RWPE2 (cell line): ENCODE data around the gene SLC49A4.

Source experiments
- ATAC-seq: fragments of 200-7000 bp; cut with Tn5 transposase; 3 replicates; pipeline ENCODE4 v1.9.1; 2021; ENCODE audit warnings: low read depth
- DNase-seq: peaks from one replicate; pipeline ENCODE4 v3.0.0-alpha.2; 2020; ENCODE audit warnings: low spot score
- H3K27ac ChIP-seq: fragments of 450-650 bp; 2 replicates; pipeline ENCODE4 v1.5.1; 2017; ENCODE audit warnings: mild to moderate bottlenecking; ENCODE audit not compliant: poor library complexity, severe bottlenecking
- H3K27me3 ChIP-seq: fragments of 250-450 bp; sonication (Bioruptor Pico); 2 replicates; pipeline ENCODE4 v1.5.1; 2021; ENCODE audit warnings: mild to moderate bottlenecking, moderate library complexity; ENCODE audit not compliant: insufficient read depth, poor library complexity, severe bottlenecking
- H3K36me3 ChIP-seq: fragments of 250-450 bp; sonication (Bioruptor Pico); 2 replicates; pipeline ENCODE4 v1.5.1; 2020; ENCODE audit warnings: low read depth, mild to moderate bottlenecking, moderate library complexity
- H3K4me1 ChIP-seq: fragments of 250-450 bp; sonication (Bioruptor Pico); 2 replicates; pipeline ENCODE4 v1.5.1; 2021; ENCODE audit warnings: mild to moderate bottlenecking, moderate library complexity; ENCODE audit not compliant: insufficient read depth, poor library complexity, severe bottlenecking
- H3K4me3 ChIP-seq: fragments of 250-450 bp; sonication (Bioruptor Pico); 2 replicates; pipeline ENCODE4 v1.5.1; 2021; ENCODE audit warnings: mild to moderate bottlenecking, moderate library complexity; ENCODE audit not compliant: severe bottlenecking
- H3K9me3 ChIP-seq: fragments of 250-450 bp; sonication (Bioruptor Pico); 2 replicates; pipeline ENCODE4 v1.5.1; 2021; ENCODE audit warnings: mild to moderate bottlenecking, moderate library complexity; ENCODE audit not compliant: severe bottlenecking
- CTCF ChIP-seq: fragments of 450-650 bp; IDR thresholded peaks from one replicate; pipeline ENCODE4 v1.5.1; 2017; ENCODE audit warnings: mild to moderate bottlenecking, moderate library complexity; ENCODE audit not compliant: poor library complexity, severe bottlenecking

SLC49A4 gene

DNA sequence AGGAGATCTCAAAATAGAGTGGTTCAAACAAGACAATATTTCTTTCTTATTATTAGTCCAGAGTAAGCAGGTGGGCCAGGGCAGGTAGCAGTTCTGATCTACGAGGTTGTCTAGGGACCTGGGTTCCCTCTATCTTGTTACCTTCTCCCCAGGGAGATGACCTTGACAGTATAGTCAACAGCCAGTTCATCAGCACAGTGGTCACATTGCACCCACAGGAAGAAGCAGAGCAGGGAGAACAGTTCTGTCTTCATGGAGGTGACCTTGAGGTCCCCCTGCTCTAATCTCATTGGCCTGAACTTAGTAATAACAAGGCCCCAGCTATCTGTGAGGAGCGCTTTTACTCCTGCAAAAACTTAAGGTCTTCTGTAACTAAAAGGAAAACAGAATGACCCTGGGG lies 21.7 kb downstream of the SLC49A4 start:
- DNase-seq (no peak), ATAC-seq (no peak)
- Histone ChIP-seq H3K36me3 (no peaks in the 10 kb centered on the region), H3K27ac (no peak overlapping the region), H3K9me3 (no peaks in the 10 kb centered on the region), H3K4me3 (no peak overlapping the region), H3K27me3 (no peaks in the 10 kb centered on the region), H3K4me1 (no peaks in the 10 kb centered on the region)
- TF ChIP-seq CTCF: no peak

DNA sequence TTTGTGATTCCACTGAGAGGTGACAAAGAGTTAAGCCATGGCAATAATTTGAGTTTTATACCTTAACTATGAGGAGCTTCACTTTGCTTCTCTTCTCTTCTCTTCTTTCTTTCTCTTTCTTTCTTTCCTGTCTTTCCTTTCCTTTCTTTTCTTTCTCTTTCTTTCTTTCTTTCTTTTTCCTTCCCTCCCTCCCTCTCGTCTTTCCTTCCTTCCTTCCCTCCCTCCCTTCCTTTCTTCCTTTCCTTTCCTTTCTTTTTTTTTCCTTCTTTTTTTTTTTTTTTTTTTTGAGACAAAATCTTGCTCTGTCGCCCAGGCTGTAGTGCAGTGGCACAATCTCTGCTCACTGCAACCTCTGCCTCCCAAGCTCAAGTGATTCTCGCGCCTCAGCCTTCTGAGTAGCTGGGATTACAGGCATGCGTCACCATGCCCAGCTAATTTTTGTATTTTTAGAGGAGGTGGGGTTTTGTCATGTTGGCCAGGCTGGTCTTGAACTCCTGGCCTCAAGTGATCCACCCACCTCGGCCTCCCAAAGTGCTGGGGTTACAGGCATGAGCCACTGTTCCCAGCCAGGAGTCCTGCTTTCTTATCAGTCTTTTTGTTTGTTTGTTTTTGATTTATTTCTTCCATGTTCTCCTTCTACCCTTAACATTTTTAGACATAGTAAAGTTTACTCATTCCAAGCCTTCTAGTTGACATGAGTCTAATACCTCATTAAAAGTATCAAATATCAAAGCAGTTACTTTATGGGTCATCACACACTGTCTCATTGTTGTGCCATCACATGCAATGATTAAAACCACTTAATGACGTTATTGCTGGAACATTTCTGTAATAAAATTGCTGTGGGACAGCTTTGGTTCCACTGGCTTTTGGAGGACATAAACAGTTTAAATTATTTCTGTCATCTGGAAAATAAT lies 29.9 kb downstream of the SLC49A4 start:
- ATAC-seq: no peak

DNA sequence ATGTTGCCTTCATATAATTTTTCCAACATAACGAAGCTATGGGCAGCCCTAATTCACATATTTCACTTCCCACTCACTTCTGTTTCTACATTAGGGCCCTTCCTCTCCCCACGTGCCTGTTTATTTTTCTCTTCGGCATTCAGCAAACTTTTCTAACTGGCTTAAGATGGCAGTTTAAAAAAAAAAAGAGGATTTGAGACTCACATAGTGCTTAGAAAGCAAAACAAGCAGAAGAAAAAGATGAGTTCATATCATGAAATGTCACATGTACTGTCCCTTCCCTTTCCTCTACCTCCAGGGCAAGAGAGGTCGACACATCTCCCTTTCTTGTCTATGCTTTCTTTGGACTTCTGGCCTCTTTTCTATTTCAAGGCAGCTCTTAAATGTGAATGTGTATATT lies 30.6 kb downstream of the SLC49A4 start:
- no peak overlapping the region for H3K27ac ChIP-seq
- H3K36me3 ChIP-seq: peaks cover 7% of the 10 kb centered on the region
- no peak for TF ChIP-seq CTCF
- H3K27me3 ChIP-seq: no peaks in the 10 kb centered on the region
- H3K9me3 ChIP-seq: no peaks in the 10 kb centered on the region
- DNase-seq: no peak
- no peaks in the 10 kb centered on the region for H3K4me1 ChIP-seq
- no peak for ATAC-seq
- no peak overlapping the region for H3K4me3 ChIP-seq

More for the DNA sequence above, 29.9 kb downstream of the SLC49A4 start:
- Histone ChIP-seq H3K4me3 (no peak overlapping the region), H3K27me3 (no peaks in the 10 kb centered on the region), H3K9me3 (no peaks in the 10 kb centered on the region), H3K27ac (no peak overlapping the region), H3K36me3 (peaks cover 7% of the 10 kb centered on the region), H3K4me1 (no peaks in the 10 kb centered on the region)
- no peak for DNase-seq
- TF ChIP-seq CTCF: no peak

- Histone ChIP-seq H3K9me3 (no peaks in the 10 kb centered on the region), H3K4me3 (no peak overlapping the region), H3K27me3 (no peaks in the 10 kb centered on the region), H3K36me3 (peaks cover 7% of the 10 kb centered on the region), H3K4me1 (no peaks in the 10 kb centered on the region), H3K27ac (no peak overlapping the region)
- no peak for ATAC-seq
- TF ChIP-seq CTCF: no peak
- DNase-seq: no peak
These were observed 31.4 kb downstream of the SLC49A4 start for GRCh38 chr3:122826278-122826677.

- Histone ChIP-seq H3K9me3 (no peaks in the 10 kb centered on the region), H3K36me3 (peaks cover 11% of the 10 kb centered on the region), H3K4me3 (no peak overlapping the region), H3K27ac (no peak overlapping the region), H3K27me3 (no peaks in the 10 kb centered on the region), H3K4me1 (no peaks in the 10 kb centered on the region)
- DNase-seq (no peak), ATAC-seq (no peak)
- TF ChIP-seq CTCF: no peak
These were observed 33.4 kb downstream of the SLC49A4 start for GRCh38 chr3:122828281-122828680.
